MM.1S (cell line): ENCODE measurements around the gene PSMD12.
"Not testable (repeated sequence)": the region's sequence is repeated elsewhere in the genome, so short reads cannot be mapped to it uniquely, and the experiment has no call there.

ENCODE experiments used
- CTCF ChIP-seq: fragments of 300-600 bp; sonication (generic); IDR thresholded peaks from 2 replicates; pipeline ENCODE4 v1.5.1; 2016; ENCODE audit warnings: antibody characterized with exemption, low read length, mixed read lengths
- EZH2 ChIP-seq: fragments of 300-600 bp; sonication (generic); optimal IDR thresholded peaks from 2 replicates; pipeline ENCODE3; 2017; ENCODE audit warnings: low read depth, mild to moderate bottlenecking, antibody characterized with exemption, low read length, mixed read lengths
- EZH2phosphoT487 ChIP-seq: fragments of 300-600 bp; sonication (generic); IDR thresholded peaks from 2 replicates; pipeline ENCODE4 v1.6.1; 2018; ENCODE audit warnings: antibody characterized with exemption, low read length

GRCh38 chr17:67321486-67321885, 44.9 kb downstream of the PSMD12 start:
- not testable (repeated sequence) for TF ChIP-seq CTCF, EZH2phosphoT487, EZH2
